WTC11 (cell line): ENCODE data around the gene EPHA4.

Source experiments
- CREB1 ChIP-seq: sonication (generic); formaldehyde crosslinking; IDR thresholded peaks from 2 replicates; pipeline ENCODE4 v1.8.0; 2023; ENCODE audit warnings: mild to moderate bottlenecking, missing genetic modification reagents
- ETV6 ChIP-seq: sonication (generic); formaldehyde crosslinking; IDR thresholded peaks from 2 replicates; pipeline ENCODE4 v1.8.1; 2022; ENCODE audit warnings: mild to moderate bottlenecking, missing genetic modification reagents
- FOXP1 ChIP-seq: sonication (generic); formaldehyde crosslinking; IDR thresholded peaks from 2 replicates; pipeline ENCODE4 v1.8.0; 2022; ENCODE audit warnings: missing genetic modification reagents, mild to moderate bottlenecking, moderate library complexity, borderline replicate concordance
- NR1H2 ChIP-seq: sonication (generic); formaldehyde crosslinking; IDR thresholded peaks from 2 replicates; pipeline ENCODE4 v1.9.0; 2021; ENCODE audit warnings: mild to moderate bottlenecking, moderate library complexity, missing genetic modification reagents
- NR3C1 ChIP-seq: sonication (generic); formaldehyde crosslinking; conservative IDR thresholded peaks from 2 replicates; pipeline ENCODE4 v1.8.1; 2023; ENCODE audit warnings: low read depth, mild to moderate bottlenecking, missing genetic modification reagents
- PREB ChIP-seq: sonication (generic); formaldehyde crosslinking; IDR thresholded peaks from 2 replicates; pipeline ENCODE4 v1.8.1; 2022; ENCODE audit warnings: mild to moderate bottlenecking, missing genetic modification reagents, moderate library complexity, borderline replicate concordance
- RELA ChIP-seq: sonication (generic); formaldehyde crosslinking; IDR thresholded peaks from 2 replicates; pipeline ENCODE4 v1.8.1; 2022; ENCODE audit warnings: missing genetic modification reagents, mild to moderate bottlenecking, borderline replicate concordance
- SP1 ChIP-seq: sonication (generic); formaldehyde crosslinking; conservative IDR thresholded peaks from 2 replicates; pipeline ENCODE4 v1.8.1; 2022; ENCODE audit warnings: missing genetic modification reagents
- ZNF232 ChIP-seq: sonication (generic); formaldehyde crosslinking; IDR thresholded peaks from 2 replicates; pipeline ENCODE4 v1.8.0; 2022; ENCODE audit warnings: mild to moderate bottlenecking, missing genetic modification reagents
- TF ChIP-seq, protein P1 (sequence below): sonication (generic); formaldehyde crosslinking; IDR thresholded peaks from 2 replicates; pipeline ENCODE4 v1.8.0; 2022; ENCODE audit warnings: mild to moderate bottlenecking, missing genetic modification reagents
- TF ChIP-seq, protein P2 (sequence below): fragments of 200-600 bp; IDR thresholded peaks from 2 replicates; pipeline ENCODE4 v1.8.0; 2022; ENCODE audit warnings: antibody characterized with exemption
- TF ChIP-seq, protein P3 (sequence below): fragments of 250-450 bp; sonication (Bioruptor Pico); IDR thresholded peaks from 2 replicates; pipeline ENCODE4 v1.8.0; 2021; ENCODE audit warnings: mild to moderate bottlenecking
- TF ChIP-seq, protein P4 (sequence below): fragments of 250-450 bp; sonication (Bioruptor Pico); IDR thresholded peaks from 2 replicates; pipeline ENCODE4 v1.9.0; 2021; ENCODE audit warnings: mild to moderate bottlenecking

- TF ChIP-seq, protein P1, sequence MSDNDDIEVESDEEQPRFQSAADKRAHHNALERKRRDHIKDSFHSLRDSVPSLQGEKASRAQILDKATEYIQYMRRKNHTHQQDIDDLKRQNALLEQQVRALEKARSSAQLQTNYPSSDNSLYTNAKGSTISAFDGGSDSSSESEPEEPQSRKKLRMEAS, result no peak
- no peak for TF ChIP-seq SP1
- TF ChIP-seq, protein P2, sequence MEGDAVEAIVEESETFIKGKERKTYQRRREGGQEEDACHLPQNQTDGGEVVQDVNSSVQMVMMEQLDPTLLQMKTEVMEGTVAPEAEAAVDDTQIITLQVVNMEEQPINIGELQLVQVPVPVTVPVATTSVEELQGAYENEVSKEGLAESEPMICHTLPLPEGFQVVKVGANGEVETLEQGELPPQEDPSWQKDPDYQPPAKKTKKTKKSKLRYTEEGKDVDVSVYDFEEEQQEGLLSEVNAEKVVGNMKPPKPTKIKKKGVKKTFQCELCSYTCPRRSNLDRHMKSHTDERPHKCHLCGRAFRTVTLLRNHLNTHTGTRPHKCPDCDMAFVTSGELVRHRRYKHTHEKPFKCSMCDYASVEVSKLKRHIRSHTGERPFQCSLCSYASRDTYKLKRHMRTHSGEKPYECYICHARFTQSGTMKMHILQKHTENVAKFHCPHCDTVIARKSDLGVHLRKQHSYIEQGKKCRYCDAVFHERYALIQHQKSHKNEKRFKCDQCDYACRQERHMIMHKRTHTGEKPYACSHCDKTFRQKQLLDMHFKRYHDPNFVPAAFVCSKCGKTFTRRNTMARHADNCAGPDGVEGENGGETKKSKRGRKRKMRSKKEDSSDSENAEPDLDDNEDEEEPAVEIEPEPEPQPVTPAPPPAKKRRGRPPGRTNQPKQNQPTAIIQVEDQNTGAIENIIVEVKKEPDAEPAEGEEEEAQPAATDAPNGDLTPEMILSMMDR, result no peak
- TF ChIP-seq CREB1 (CRISPR knock-in tag), result no peak
- TF ChIP-seq ZNF232, result no peak
- TF ChIP-seq ETV6 (CRISPR knock-in tag), result no peak
- no peak for TF ChIP-seq NR1H2 (CRISPR knock-in tag)
- no peak for TF ChIP-seq NR3C1 (CRISPR knock-in tag)
- no peak for TF ChIP-seq PREB (CRISPR knock-in tag)
- no peak for TF ChIP-seq FOXP1
- TF ChIP-seq, protein P3, sequence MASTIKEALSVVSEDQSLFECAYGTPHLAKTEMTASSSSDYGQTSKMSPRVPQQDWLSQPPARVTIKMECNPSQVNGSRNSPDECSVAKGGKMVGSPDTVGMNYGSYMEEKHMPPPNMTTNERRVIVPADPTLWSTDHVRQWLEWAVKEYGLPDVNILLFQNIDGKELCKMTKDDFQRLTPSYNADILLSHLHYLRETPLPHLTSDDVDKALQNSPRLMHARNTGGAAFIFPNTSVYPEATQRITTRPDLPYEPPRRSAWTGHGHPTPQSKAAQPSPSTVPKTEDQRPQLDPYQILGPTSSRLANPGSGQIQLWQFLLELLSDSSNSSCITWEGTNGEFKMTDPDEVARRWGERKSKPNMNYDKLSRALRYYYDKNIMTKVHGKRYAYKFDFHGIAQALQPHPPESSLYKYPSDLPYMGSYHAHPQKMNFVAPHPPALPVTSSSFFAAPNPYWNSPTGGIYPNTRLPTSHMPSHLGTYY (CRISPR knock-in tag), result no peak
- no peak for TF ChIP-seq RELA (CRISPR knock-in tag)
- TF ChIP-seq, protein P4, sequence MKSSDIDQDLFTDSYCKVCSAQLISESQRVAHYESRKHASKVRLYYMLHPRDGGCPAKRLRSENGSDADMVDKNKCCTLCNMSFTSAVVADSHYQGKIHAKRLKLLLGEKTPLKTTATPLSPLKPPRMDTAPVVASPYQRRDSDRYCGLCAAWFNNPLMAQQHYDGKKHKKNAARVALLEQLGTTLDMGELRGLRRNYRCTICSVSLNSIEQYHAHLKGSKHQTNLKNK (CRISPR knock-in tag), result no peak
Measured at GRCh38 chr2:221568299-221568698, 3.8 kb downstream of the EPHA4 start.
